CD4-positive, alpha-beta memory T cell (primary cell): ENCODE results near the gene SCCPDH. TPM values are rescaled to one million over a fixed set of nuclear protein-coding genes. Genes with fewer than 3 reads are reported as not detected.
"Not testable (repeated sequence)": the region's sequence is repeated elsewhere in the genome, so short reads cannot be mapped to it uniquely, and the experiment has no call there.

Experiments used
- CTCF ChIA-PET: fragments of 350-600 bp; sonication (Branson Sonifier 250); formaldehyde crosslinking; loops from one replicate; lab custom pipeline; 2021; ENCODE audit warnings: inconsistent platforms; ENCODE audit not compliant: partially characterized antibody; lab: Charles Lee
- POLR2A ChIA-PET: fragments of 350-600 bp; sonication (Branson Sonifier 250); formaldehyde crosslinking; loops from one replicate; lab custom pipeline; 2021; ENCODE audit not compliant: partially characterized antibody; lab: Charles Lee
- DNase-seq, 5 donors: peaks; one replicate each; pipeline versions ENCODE4 v3.0.0 to v3.0.0-alpha.2; 2020 to 2022; ENCODE audit warnings: mixed read lengths in 1 of 5
- H3K27ac ChIP-seq: one replicate; pipeline ENCODE4 v1.7.0; 2013; ENCODE audit warnings: low read depth, low read length
- H3K27me3 ChIP-seq: 2 replicates; pipeline ENCODE4 v1.7.0; 2013; ENCODE audit warnings: mild to moderate bottlenecking, low read length, moderate library complexity; ENCODE audit not compliant: insufficient read depth
- H3K36me3 ChIP-seq: 2 replicates; pipeline ENCODE4 v1.7.0; 2013; ENCODE audit warnings: mild to moderate bottlenecking, low read length, moderate library complexity; ENCODE audit not compliant: insufficient read depth
- H3K4me1 ChIP-seq: 2 replicates; pipeline ENCODE4 v1.7.0; 2013; ENCODE audit warnings: mild to moderate bottlenecking, low read length, moderate library complexity; ENCODE audit not compliant: insufficient read depth
- H3K4me3 ChIP-seq, 2 donors: one replicate each; pipeline ENCODE4 v1.7.0; 2013; ENCODE audit warnings: low read length in 2 of 2, mild to moderate bottlenecking in 1 of 2
- H3K9me3 ChIP-seq, 2 donors: one replicate each; pipeline ENCODE4 v1.7.0; 2013; ENCODE audit warnings: low read length in 2 of 2, control low read depth in 1 of 2; ENCODE audit not compliant: control insufficient read depth in 1 of 2
- H3K27ac Mint-ChIP-seq, 7 donors: one replicate each; pipeline ENCODE4 v1.8.0; 2020 to 2021; ENCODE audit warnings: mixed read lengths in 7 of 7, mild to moderate bottlenecking in 6 of 7, inconsistent platforms in 3 of 7, moderate library complexity in 3 of 7
- H3K27me3 Mint-ChIP-seq, 2 donors: one replicate each; pipeline ENCODE4 v1.8.0; 2020 to 2021; ENCODE audit warnings: mixed read lengths in 2 of 2
- H3K36me3 Mint-ChIP-seq, 2 donors: one replicate each; pipeline ENCODE4 v1.8.0; 2020 to 2021; ENCODE audit warnings: mixed read lengths in 2 of 2, inconsistent platforms in 1 of 2, mild to moderate bottlenecking in 1 of 2
- H3K4me1 Mint-ChIP-seq, 4 donors: one replicate each; pipeline ENCODE4 v1.8.0; 2020 to 2021; ENCODE audit warnings: mixed read lengths in 4 of 4, mild to moderate bottlenecking in 1 of 4
- H3K4me3 Mint-ChIP-seq, 8 donors: one replicate each; pipeline ENCODE4 v1.8.0; 2020 to 2021; ENCODE audit warnings: mixed read lengths in 8 of 8, mild to moderate bottlenecking in 7 of 8, moderate library complexity in 6 of 8, inconsistent platforms in 3 of 8
- H3K9me3 Mint-ChIP-seq, 8 donors: one replicate each; pipeline ENCODE4 v1.8.0; 2020 to 2021; ENCODE audit warnings: mixed read lengths in 8 of 8, mild to moderate bottlenecking in 5 of 8, inconsistent platforms in 3 of 8, moderate library complexity in 1 of 8
- intact Hi-C: fragments of 100-400 bp; cut with micrococcal nuclease; formaldehyde crosslinking; loops from one replicate; pipeline ENCODE4 v1.15.1; 2023
- polyA plus RNA-seq, 2 donors: library from polyadenylated mRNA; unstranded; fragments of 300-500 nt; fragmentation: Illumina TruSeq; gene quantifications; one replicate each; pipeline ENCODE4 v1.2.3, GENCODE V29; 2021
- total RNA-seq, 2 experiments: library from RNA; stranded (reverse); gene quantifications; one replicate each; pipeline ENCODE4 v1.2.3, GENCODE V29; 2021

Gene SCCPDH
- total and polyA plus RNA-seq, 4 experiments from 2014 or later: 2.4 to 4.8 (median 3.2) TPM

- Mint-ChIP-seq H3K36me3 (no peaks in the 10 kb centered on the region), H3K4me3 (no peak overlapping the region), H3K27me3 (peaks cover 6 to 12% of the 10 kb centered on the region in 2 donors), H3K27ac (no peak overlapping the region), H3K9me3 (no peaks in the 10 kb centered on the region), H3K4me1 (no peaks in the 10 kb centered on the region)
- ChIA-PET CTCF (no interaction called here), POLR2A (no interaction called here)
- Histone ChIP-seq H3K27me3 (no peaks in the 10 kb centered on the region), H3K27ac (no peak overlapping the region), H3K36me3 (no peaks in the 10 kb centered on the region), H3K9me3 (no peaks in the 10 kb centered on the region), H3K4me3 (no peak overlapping the region), H3K4me1 (no peaks in the 10 kb centered on the region)
- DNase-seq: no peak
- intact Hi-C loops: no loop called here
Measured at GRCh38 chr1:246809473-246809872, 85.3 kb downstream of the SCCPDH start.

- peaks cover 0 to 4% (median 0%) of the 10 kb centered on the region in 8 donors for H3K9me3 Mint-ChIP-seq
- no peak overlapping the region for H3K4me3 ChIP-seq
Measured at GRCh38 chr1:246811985-246812384, 87.8 kb downstream of the SCCPDH start.

GRCh38 chr1:246813325-246813724, 89.1 kb downstream of the SCCPDH start:
- peaks cover 13 to 18% of the 10 kb centered on the region in 2 donors for H3K27me3 Mint-ChIP-seq
- POLR2A ChIA-PET, CTCF ChIA-PET, intact Hi-C loops, H3K4me3 Mint-ChIP-seq, H3K27ac Mint-ChIP-seq, DNase-seq, H3K9me3 ChIP-seq, H3K36me3 ChIP-seq, H3K36me3 Mint-ChIP-seq, H3K4me1 ChIP-seq, H3K27me3 ChIP-seq, H3K4me1 Mint-ChIP-seq, H3K27ac ChIP-seq, H3K4me3 ChIP-seq: not testable (repeated sequence)
- H3K9me3 Mint-ChIP-seq: peaks cover 0 to 10% (median 0%) of the 10 kb centered on the region in 8 donors

More at GRCh38 chr1:246811985-246812384, 87.8 kb downstream of the SCCPDH start:
- H3K4me1 Mint-ChIP-seq: no peaks in the 10 kb centered on the region
- H3K36me3 Mint-ChIP-seq: no peaks in the 10 kb centered on the region
- no peak overlapping the region for H3K27ac ChIP-seq
- ChIA-PET POLR2A (no interaction called here), CTCF (no interaction called here)
- intact Hi-C loops: no loop called here
- DNase-seq: no peak
- no peak overlapping the region for H3K4me3 Mint-ChIP-seq
- H3K4me1 ChIP-seq: no peaks in the 10 kb centered on the region
- no peaks in the 10 kb centered on the region for H3K9me3 ChIP-seq
- H3K27ac Mint-ChIP-seq: no peak overlapping the region
- no peaks in the 10 kb centered on the region for H3K27me3 ChIP-seq
- H3K27me3 Mint-ChIP-seq: peaks cover 15 to 18% of the 10 kb centered on the region in 2 donors
- H3K36me3 ChIP-seq: no peaks in the 10 kb centered on the region

- no peaks in the 10 kb centered on the region for H3K36me3 ChIP-seq
- no peak for DNase-seq
- no peaks in the 10 kb centered on the region for H3K27me3 ChIP-seq
- intact Hi-C loops: no loop called here
- CTCF ChIA-PET: no interaction called here
- H3K27me3 Mint-ChIP-seq: peaks cover 13 to 18% of the 10 kb centered on the region in 2 donors
- no peak overlapping the region for H3K4me3 ChIP-seq
- H3K27ac ChIP-seq: no peak overlapping the region
- no peak overlapping the region for H3K4me3 Mint-ChIP-seq
- H3K27ac Mint-ChIP-seq: no peak overlapping the region
- H3K36me3 Mint-ChIP-seq: no peaks in the 10 kb centered on the region
- no peaks in the 10 kb centered on the region for H3K4me1 ChIP-seq
- POLR2A ChIA-PET: no interaction called here
- H3K9me3 ChIP-seq: no peaks in the 10 kb centered on the region
- H3K4me1 Mint-ChIP-seq: peaks cover 0 to 2% (median 0%) of the 10 kb centered on the region in 4 donors
- H3K9me3 Mint-ChIP-seq: peaks cover 0 to 10% (median 0%) of the 10 kb centered on the region in 8 donors
Measured at GRCh38 chr1:246814890-246815289, 90.7 kb downstream of the SCCPDH start.

- Mint-ChIP-seq H3K4me1 (peaks cover 0 to 4% (median 2%) of the 10 kb centered on the region in 4 donors), H3K27ac (no peak overlapping the region), H3K9me3 (peaks cover 0 to 10% (median 0%) of the 10 kb centered on the region in 8 donors), H3K27me3 (peaks cover 13 to 19% of the 10 kb centered on the region in 2 donors), H3K4me3 (no peak overlapping the region), H3K36me3 (no peaks in the 10 kb centered on the region)
- CTCF ChIA-PET: no interaction called here
- no peak overlapping the region for H3K4me3 ChIP-seq
- H3K27me3 ChIP-seq: no peaks in the 10 kb centered on the region
- no peak for DNase-seq
- no peaks in the 10 kb centered on the region for H3K36me3 ChIP-seq
- H3K4me1 ChIP-seq: no peaks in the 10 kb centered on the region
- intact Hi-C loops: no loop called here
- no peaks in the 10 kb centered on the region for H3K9me3 ChIP-seq
- H3K27ac ChIP-seq: no peak overlapping the region
- POLR2A ChIA-PET: no interaction called here
Measured at GRCh38 chr1:246815693-246816270, 91.6 kb downstream of the SCCPDH start.

Other genes with a start within 250 kb of the SCCPDH start
- 10 to 100 TPM; 19.5 to 19.7 TPM for gene SMYD3, start 217.1 kb upstream of the SCCPDH start, total RNA-seq
- gene SMYD3, start 217.1 kb upstream of the SCCPDH start, polyA plus RNA-seq: 10 to 100 TPM; 26.0 to 28.9 TPM
- gene TFB2M, start 158.1 kb upstream of the SCCPDH start, total RNA-seq: 1 to 10 TPM; 8.8 to 9.6 TPM
- 10 to 100 TPM; 16.4 to 29.0 TPM for gene TFB2M, start 158.1 kb upstream of the SCCPDH start, polyA plus RNA-seq
- gene CNST, start 158.0 kb upstream of the SCCPDH start, total RNA-seq: 100 to 1,000 TPM in 1 of 2 experiments, 10 to 100 TPM in 1; 97.8 to 103 TPM
- gene CNST, start 158.0 kb upstream of the SCCPDH start, polyA plus RNA-seq: 10 to 100 TPM; 36.2 to 58.3 TPM
- 10 to 100 TPM; 55.1 to 59.0 TPM for gene AHCTF1, start 207.5 kb downstream of the SCCPDH start, total RNA-seq
- gene AHCTF1, start 207.5 kb downstream of the SCCPDH start, polyA plus RNA-seq: 10 to 100 TPM in 1 of 2 donors, 1 to 10 TPM in 1; 5.7 to 22.6 TPM